H1 (cell line): Measurements from ENCODE around the gene PLCB1. TPM values are rescaled to one million over a fixed set of nuclear protein-coding genes. Genes with fewer than 3 reads are reported as not detected.

Experiments used
- CTCF ChIA-PET: fragments of 300-600 bp; sonication (Branson Sonifier 250); formaldehyde crosslinking; loops from one replicate; lab custom pipeline; 2021; ENCODE audit not compliant: partially characterized antibody; lab: Charles Lee
- POLR2A ChIA-PET: fragments of 300-600 bp; sonication (Branson Sonifier 250); formaldehyde crosslinking; loops from one replicate; lab custom pipeline; 2021; ENCODE audit warnings: inconsistent platforms; ENCODE audit not compliant: partially characterized antibody; lab: Charles Lee
- DNase-seq, 2 experiments: peaks; one replicate each; pipeline versions ENCODE4 v3.0.0 to v3.0.0-alpha.2; 2010 to 2022; ENCODE audit warnings: low spot score in 2 of 2, low read depth in 1 of 2, mixed read lengths in 1 of 2
- FAIRE-seq: peaks from 2 replicates; lab custom pipeline; 2011; peaks lifted over from hg19 to GRCh38; lab: Jason Lieb, UNC
- H2AFZ ChIP-seq: 2 replicates; pipeline ENCODE4 v1.8.1; 2012; ENCODE audit warnings: low read length, inconsistent platforms
- H2AK5ac ChIP-seq: 2 replicates; pipeline ENCODE4 v1.6.1; 2013; ENCODE audit warnings: low read depth, low read length
- H2BK120ac ChIP-seq: replicated peaks from 2 replicates; pipeline ENCODE3; 2013; ENCODE audit warnings: low read depth, low read length, inconsistent platforms
- H2BK12ac ChIP-seq: 2 replicates; pipeline ENCODE4 v1.6.1; 2013; ENCODE audit warnings: low read depth, low read length
- H2BK15ac ChIP-seq: 2 replicates; pipeline ENCODE4 v1.6.1; 2013; ENCODE audit warnings: low read length
- H2BK20ac ChIP-seq: 2 replicates; pipeline ENCODE4 v1.6.1; 2013; ENCODE audit warnings: low read length
- H2BK5ac ChIP-seq: 2 replicates; pipeline ENCODE4 v1.6.1; 2013; ENCODE audit warnings: low read depth, low read length
- H3K14ac ChIP-seq: 2 replicates; pipeline ENCODE4 v1.6.1; 2013; ENCODE audit warnings: inconsistent platforms; ENCODE audit not compliant: insufficient read length
- H3K18ac ChIP-seq: 2 replicates; pipeline ENCODE4 v1.6.1; 2013; ENCODE audit warnings: low read length; ENCODE audit errors: extremely low read depth
- H3K23ac ChIP-seq: 2 replicates; pipeline ENCODE4 v1.6.1; 2013; ENCODE audit warnings: inconsistent platforms; ENCODE audit not compliant: insufficient read length
- H3K23me2 ChIP-seq: 2 replicates; pipeline ENCODE4 v1.6.1; 2013; ENCODE audit warnings: low read depth, low read length
- H3K27ac ChIP-seq: 2 replicates; pipeline ENCODE4 v1.6.1; 2011; ENCODE audit warnings: low read depth, low read length, inconsistent platforms
- H3K27me3 ChIP-seq, 4 experiments: replicated peaks in 1 of 4; 1 replicate in 1 of 4; 2 replicates in 3 of 4; pipeline versions ENCODE4 v1.6.1 to v1.8.1; 2011 to 2013; ENCODE audit warnings: low read length in 3 of 4, mild to moderate bottlenecking in 3 of 4, inconsistent platforms in 2 of 4, mixed read lengths in 2 of 4, moderate library complexity in 1 of 4; ENCODE audit not compliant: control insufficient read depth in 3 of 4, insufficient read depth in 3 of 4; ENCODE audit errors: extremely low read depth in 1 of 4
- H3K36me3 ChIP-seq, 4 experiments: 2 replicates each; pipeline versions ENCODE4 v1.6.1 to v1.8.1; 2011 to 2013; ENCODE audit warnings: mild to moderate bottlenecking in 4 of 4, low read length in 3 of 4, moderate library complexity in 2 of 4, control low read depth in 1 of 4, inconsistent platforms in 1 of 4; ENCODE audit not compliant: insufficient read depth in 4 of 4, control insufficient read depth in 2 of 4
- H3K4ac ChIP-seq: replicated peaks from 2 replicates; pipeline ENCODE3; 2013; ENCODE audit warnings: low read length, low read depth, mixed read lengths, inconsistent platforms; ENCODE audit not compliant: insufficient read length
- H3K4me1 ChIP-seq, 4 experiments: replicated peaks in 1 of 4; 1 replicate in 1 of 4; 2 replicates in 3 of 4; pipeline versions ENCODE4 v1.6.1 to v1.8.1; 2011 to 2013; ENCODE audit warnings: low read length in 3 of 4, inconsistent platforms in 2 of 4, mixed read lengths in 1 of 4; ENCODE audit not compliant: insufficient read depth in 4 of 4, control insufficient read depth in 3 of 4
- H3K4me2 ChIP-seq, 2 experiments: 2 replicates each; pipeline versions ENCODE4 v1.6.1 to v1.8.1; 2011 to 2013; ENCODE audit warnings: low read depth in 2 of 2, low read length in 2 of 2, control low read depth in 1 of 2, inconsistent platforms in 1 of 2, mild to moderate bottlenecking in 1 of 2; ENCODE audit not compliant: insufficient read depth in 1 of 2
- H3K4me3 ChIP-seq, 4 experiments: fragments of 200-600, 300-600 bp in 1 of 4; sonication (generic), shearing (Covaris generic), sonication (Bioruptor Twin) in 1 of 4; 2 replicates each; pipeline versions ENCODE4 v1.5.1 to v1.8.1; 2011 to 2016; ENCODE audit warnings: low read length in 4 of 4, low read depth in 3 of 4, control low read depth in 2 of 4, inconsistent platforms in 2 of 4, mild to moderate bottlenecking in 2 of 4, mixed read lengths in 1 of 4, moderate library complexity in 1 of 4; ENCODE audit not compliant: insufficient read depth in 2 of 4; ENCODE audit errors: extremely low read depth in 1 of 4
- H3K56ac ChIP-seq: replicated peaks from 2 replicates; pipeline ENCODE3; 2013; ENCODE audit warnings: low read depth, mild to moderate bottlenecking, mixed read lengths, low read length, inconsistent platforms; ENCODE audit not compliant: insufficient read length
- H3K79me1 ChIP-seq: 2 replicates; pipeline ENCODE4 v1.6.1; 2013; ENCODE audit warnings: low read depth, low read length, control low read depth
- H3K79me2 ChIP-seq, 2 experiments: 2 replicates each; pipeline versions ENCODE4 v1.6.1 to v1.8.1; 2012 to 2013; ENCODE audit warnings: low read length in 2 of 2, mild to moderate bottlenecking in 2 of 2, inconsistent platforms in 1 of 2; ENCODE audit not compliant: insufficient read depth in 2 of 2, control insufficient read depth in 1 of 2
- H3K9ac ChIP-seq, 4 experiments: replicated peaks in 1 of 4; 1 replicate in 1 of 4; 2 replicates in 3 of 4; pipeline versions ENCODE4 v1.6.1 to v1.8.1; 2011 to 2013; ENCODE audit warnings: low read depth in 3 of 4, low read length in 3 of 4, control low read depth in 2 of 4, mild to moderate bottlenecking in 2 of 4, moderate library complexity in 2 of 4, inconsistent platforms in 1 of 4; ENCODE audit errors: extremely low read depth in 1 of 4
- H3K9me3 ChIP-seq, 2 experiments: 2 replicates each; pipeline versions ENCODE4 v1.6.1 to v1.8.1; 2012 to 2013; ENCODE audit warnings: mild to moderate bottlenecking in 2 of 2, moderate library complexity in 2 of 2, control low read depth in 1 of 2, inconsistent platforms in 1 of 2, low read depth in 1 of 2, low read length in 1 of 2, mixed read lengths in 1 of 2; ENCODE audit not compliant: insufficient read depth in 2 of 2
- H4K20me1 ChIP-seq, 2 experiments: replicated peaks in 1 of 2; 2 replicates each; pipeline versions ENCODE3 to v1.8.1; 2011 to 2013; ENCODE audit warnings: inconsistent platforms in 2 of 2, low read length in 2 of 2, mild to moderate bottlenecking in 1 of 2; ENCODE audit not compliant: insufficient read depth in 2 of 2, control insufficient read depth in 1 of 2
- H4K5ac ChIP-seq: 2 replicates; pipeline ENCODE4 v1.6.1; 2013; ENCODE audit warnings: low read length, low read depth, mixed read lengths, inconsistent platforms; ENCODE audit not compliant: insufficient read length
- H4K8ac ChIP-seq: 2 replicates; pipeline ENCODE4 v1.8.0; 2013; ENCODE audit warnings: mild to moderate bottlenecking, moderate library complexity, low read length, inconsistent platforms; ENCODE audit not compliant: insufficient read depth; ENCODE audit errors: extremely low read depth
- H4K91ac ChIP-seq: replicated peaks from 2 replicates; pipeline ENCODE3; 2013; ENCODE audit warnings: low read length, mixed read lengths, inconsistent platforms; ENCODE audit not compliant: insufficient read length
- WGBS, 2 experiments: shearing (Covaris generic) in 1 of 2; methylation state at CpG; one replicate each; pipeline versions ENCODE4 v1.1.6 to v1.1.7; 2013 to 2015; ENCODE audit warnings: low lambda C conversion rate in 2 of 2, mixed read lengths in 2 of 2, inconsistent platforms in 1 of 2, low coverage in 1 of 2, missing lambda C conversion rate in 1 of 2; ENCODE audit not compliant: insufficient replicate concordance in 2 of 2, insufficient coverage in 1 of 2, insufficient read length in 1 of 2; ENCODE audit errors: extremely low coverage in 1 of 2, missing lambda C conversion rate in 1 of 2; 5-methylcytosine and 5-hydroxymethylcytosine counted together
- polyA plus RNA-seq, 7 experiments: library from polyadenylated mRNA; depleted of rRNA in 3 of 7; stranded (reverse) in 5 of 7; unstranded in 2 of 7; fragments of >200 nt in 5 of 7; fragments of 200-250 nt in 2 of 7; gene quantifications; 1 replicate in 5 of 7; 2 replicates in 1 of 7; 4 replicates in 1 of 7; pipeline versions ENCODE4 v1.2.1 to v1.2.3, GENCODE V29; 2011 to 2013; ENCODE audit warnings: missing spikeins in 2 of 7, mixed read lengths in 2 of 7
- total RNA-seq: library from RNA; stranded (reverse); fragmentation: NEBNext Ultra II Directional; extraction: Animal tissue kit (Norgen Biotek cat#: 25700); gene quantifications from 2 replicates; pipeline ENCODE4 v1.2.1, GENCODE V29; 2021

PLCB1 gene
- total and polyA plus RNA-seq, 2 of the 8 experiments (the other 6 are each of a cell fraction or from before 2014, with no cell fraction given): 2.6 to 9.1 TPM

DNA sequence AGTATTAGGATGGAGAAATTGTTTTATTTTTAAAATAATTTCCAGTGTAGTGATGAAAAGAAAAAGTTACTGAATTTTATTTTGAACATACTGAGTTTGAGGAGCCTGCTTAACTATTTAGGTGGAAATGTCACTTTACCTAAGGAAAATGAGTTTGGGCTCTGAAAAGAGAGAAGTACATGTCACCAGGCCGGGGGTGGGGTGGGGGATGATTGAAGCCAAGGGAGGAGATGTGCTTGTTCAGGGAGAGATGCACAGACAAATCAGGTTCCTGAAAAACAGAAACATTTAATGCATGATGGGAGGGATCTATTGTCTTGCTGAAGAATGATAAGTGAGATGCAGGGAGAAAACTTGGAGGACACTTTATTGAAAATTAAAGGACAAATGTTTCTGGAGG, 71.3 kb downstream of the PLCB1 start:
- Histone ChIP-seq H2BK15ac (no peak overlapping the region), H4K91ac (no peak overlapping the region), H3K9me3 (no peaks in the 10 kb centered on the region), H3K23ac (no peak overlapping the region), H3K4me3 (no peak overlapping the region), H3K27me3 (no peaks in the 10 kb centered on the region), H3K56ac (no peak overlapping the region), H2BK120ac (no peak overlapping the region), H3K79me2 (no peaks in the 10 kb centered on the region), H3K9ac (no peak overlapping the region), H2AFZ (no peak overlapping the region), H2BK5ac (no peak overlapping the region), H3K23me2 (no peaks in the 10 kb centered on the region), H4K5ac (no peak overlapping the region), H2BK12ac (no peak overlapping the region), H3K18ac (no peak overlapping the region), H3K27ac (no peak overlapping the region), H3K4ac (no peak overlapping the region), H3K4me1 (no peaks in the 10 kb centered on the region), H4K8ac (no peak overlapping the region), H3K14ac (no peak overlapping the region), H3K4me2 (no peak overlapping the region), H2AK5ac (no peak overlapping the region), H3K36me3 (no peaks in the 10 kb centered on the region), H4K20me1 (no peaks in the 10 kb centered on the region), H2BK20ac (no peak overlapping the region), H3K79me1 (no peaks in the 10 kb centered on the region)
- ChIA-PET CTCF (interaction anchor here (1.6 kb wide), 1 partner anchor 21 kb away, joined by 3 read pairs; no protein-coding TSS in a partner anchor), POLR2A (no interaction called here)
- DNase-seq: no peak
- FAIRE-seq: no peak
- WGBS, 2 experiments: 85% methylated on average over 1 of the region's 1 CpG; no CpG with 5 or more reads in 1 of the 2 experiments
